ENCODE results near the gene MED13L.

DNA sequence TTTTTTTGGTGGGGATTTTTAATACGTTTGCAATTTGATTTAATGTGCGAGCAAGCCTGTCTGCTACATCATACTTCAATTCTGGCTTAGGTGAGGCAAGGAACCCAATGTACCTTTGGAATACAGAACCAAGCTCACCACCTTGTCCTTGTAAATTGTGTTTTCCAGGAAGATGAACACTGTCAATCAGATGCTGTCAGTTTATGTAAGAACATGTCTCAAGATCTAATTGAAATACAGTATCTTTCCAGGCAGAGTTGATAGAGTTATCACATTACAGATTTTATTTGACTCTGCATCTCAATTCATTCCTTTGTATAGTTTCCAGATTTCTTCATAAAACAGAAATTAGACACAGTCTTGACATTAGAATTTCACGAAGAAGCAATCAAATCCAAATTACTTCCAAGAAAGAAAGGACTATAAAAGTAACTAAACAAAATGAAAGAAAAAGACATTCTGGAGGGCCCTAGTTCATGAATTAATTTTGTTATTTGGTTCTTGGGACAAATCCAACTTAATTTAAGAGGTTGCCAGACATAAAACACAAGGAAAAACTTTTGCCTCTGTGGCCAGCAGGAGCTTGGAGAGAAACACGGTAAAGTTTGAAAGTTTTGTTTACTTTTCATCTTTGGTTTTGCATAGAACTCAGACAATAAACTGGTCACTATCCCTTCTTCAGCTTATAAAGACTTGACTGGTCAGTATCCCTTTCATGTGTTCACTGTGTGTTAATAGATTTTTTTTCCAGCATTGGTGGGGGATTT, 16.4 kb upstream of the MED13L start:
- TF ChIP-seq CTCF (IDR thresholded peaks at IDR 0.05) (no peak), POLR2A (IDR thresholded peaks at IDR 0.05) (no peak)

Measured in heart left ventricle (tissue), 13 donors.